GM18907 (cell line): Measurements from ENCODE around the gene PTPRR.
"Not testable (repeated sequence)": the region's sequence is repeated elsewhere in the genome, so short reads cannot be mapped to it uniquely, and the experiment has no call there.

Experiments
- ATAC-seq: cut with Tn5 transposase; IDR thresholded peaks from one replicate; pipeline ENCODE4 v1.9.1; 2021; ENCODE audit warnings: mild to moderate bottlenecking, moderate library complexity; ENCODE audit not compliant: unreplicated experiment

PTPRR gene

GRCh38 chr12:70842136-70842535 is 78.4 kb downstream of the PTPRR start:
- no peak for ATAC-seq

- no peak for ATAC-seq
These were observed 79.7 kb downstream of the PTPRR start for GRCh38 chr12:70840656-70841350.

GRCh38 chr12:70839544-70839943 is 81.0 kb downstream of the PTPRR start:
- ATAC-seq, result no peak

- ATAC-seq, result no peak
These were observed 82.4 kb downstream of the PTPRR start for GRCh38 chr12:70838127-70838526.

GRCh38 chr12:70837026-70837425 is 83.5 kb downstream of the PTPRR start:
- no peak for ATAC-seq

- no peak for ATAC-seq
These were observed 84.6 kb downstream of the PTPRR start for GRCh38 chr12:70835948-70836347.

- ATAC-seq, result no peak
These were observed 89.0 kb downstream of the PTPRR start for GRCh38 chr12:70831543-70831942.

- ATAC-seq, result no peak
These were observed 90.1 kb downstream of the PTPRR start for GRCh38 chr12:70830221-70831061.

GRCh38 chr12:70829070-70829469 is 91.5 kb downstream of the PTPRR start:
- ATAC-seq, result no peak

GRCh38 chr12:70828351-70828750 is 92.2 kb downstream of the PTPRR start:
- ATAC-seq, result no peak

GRCh38 chr12:70826156-70826555 is 94.4 kb downstream of the PTPRR start:
- ATAC-seq, result no peak

- no peak for ATAC-seq
These were observed 96.0 kb downstream of the PTPRR start for GRCh38 chr12:70824511-70824910.

GRCh38 chr12:70823182-70823976 is 97.2 kb downstream of the PTPRR start:
- no peak for ATAC-seq

GRCh38 chr12:70822412-70822811 is 98.1 kb downstream of the PTPRR start:
- ATAC-seq, result no peak

- no peak for ATAC-seq
These were observed 104.6 kb downstream of the PTPRR start for GRCh38 chr12:70815971-70816391.

- no peak for ATAC-seq
These were observed 105.5 kb downstream of the PTPRR start for GRCh38 chr12:70815056-70815455.

- ATAC-seq, result no peak
These were observed 107.0 kb downstream of the PTPRR start for GRCh38 chr12:70813559-70813958.

- ATAC-seq, result peak; percentile 98
These were observed 108.4 kb downstream of the PTPRR start for GRCh38 chr12:70812136-70812535.

- no peak for ATAC-seq
These were observed 110.7 kb downstream of the PTPRR start for GRCh38 chr12:70809887-70810286.

GRCh38 chr12:70807993-70808392 is 112.5 kb downstream of the PTPRR start:
- ATAC-seq, result not testable (repeated sequence)

- no peak for ATAC-seq
These were observed 113.7 kb downstream of the PTPRR start for GRCh38 chr12:70806827-70807226.
